ENCODE measurements around the gene PISD.

DNA sequence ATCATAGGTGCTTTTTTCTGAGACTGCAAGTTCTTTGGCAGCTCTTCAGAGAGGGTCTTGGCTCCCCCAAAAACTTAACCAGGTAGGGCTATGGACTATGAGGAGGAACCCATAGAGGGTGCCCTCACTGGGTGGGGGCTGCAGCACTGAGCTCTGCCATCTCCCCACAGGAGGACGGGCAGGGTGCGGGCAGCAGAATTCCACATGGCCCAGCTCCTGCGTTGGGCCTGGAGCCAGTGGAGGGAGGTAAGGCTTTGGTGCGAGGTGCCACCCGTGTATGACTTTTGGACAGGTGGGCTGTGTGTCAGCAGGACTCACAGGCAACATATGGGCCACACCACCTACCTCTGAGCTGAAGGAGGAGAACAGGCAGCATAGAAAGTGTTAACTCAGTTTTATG lies 58.4 kb downstream of the PISD start:
- TF ChIP-seq, protein P1, sequence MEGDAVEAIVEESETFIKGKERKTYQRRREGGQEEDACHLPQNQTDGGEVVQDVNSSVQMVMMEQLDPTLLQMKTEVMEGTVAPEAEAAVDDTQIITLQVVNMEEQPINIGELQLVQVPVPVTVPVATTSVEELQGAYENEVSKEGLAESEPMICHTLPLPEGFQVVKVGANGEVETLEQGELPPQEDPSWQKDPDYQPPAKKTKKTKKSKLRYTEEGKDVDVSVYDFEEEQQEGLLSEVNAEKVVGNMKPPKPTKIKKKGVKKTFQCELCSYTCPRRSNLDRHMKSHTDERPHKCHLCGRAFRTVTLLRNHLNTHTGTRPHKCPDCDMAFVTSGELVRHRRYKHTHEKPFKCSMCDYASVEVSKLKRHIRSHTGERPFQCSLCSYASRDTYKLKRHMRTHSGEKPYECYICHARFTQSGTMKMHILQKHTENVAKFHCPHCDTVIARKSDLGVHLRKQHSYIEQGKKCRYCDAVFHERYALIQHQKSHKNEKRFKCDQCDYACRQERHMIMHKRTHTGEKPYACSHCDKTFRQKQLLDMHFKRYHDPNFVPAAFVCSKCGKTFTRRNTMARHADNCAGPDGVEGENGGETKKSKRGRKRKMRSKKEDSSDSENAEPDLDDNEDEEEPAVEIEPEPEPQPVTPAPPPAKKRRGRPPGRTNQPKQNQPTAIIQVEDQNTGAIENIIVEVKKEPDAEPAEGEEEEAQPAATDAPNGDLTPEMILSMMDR (IDR thresholded peaks at IDR 0.05; ENCODE audit: insufficient read depth, low read length): no peak
- TF ChIP-seq, protein P2, sequence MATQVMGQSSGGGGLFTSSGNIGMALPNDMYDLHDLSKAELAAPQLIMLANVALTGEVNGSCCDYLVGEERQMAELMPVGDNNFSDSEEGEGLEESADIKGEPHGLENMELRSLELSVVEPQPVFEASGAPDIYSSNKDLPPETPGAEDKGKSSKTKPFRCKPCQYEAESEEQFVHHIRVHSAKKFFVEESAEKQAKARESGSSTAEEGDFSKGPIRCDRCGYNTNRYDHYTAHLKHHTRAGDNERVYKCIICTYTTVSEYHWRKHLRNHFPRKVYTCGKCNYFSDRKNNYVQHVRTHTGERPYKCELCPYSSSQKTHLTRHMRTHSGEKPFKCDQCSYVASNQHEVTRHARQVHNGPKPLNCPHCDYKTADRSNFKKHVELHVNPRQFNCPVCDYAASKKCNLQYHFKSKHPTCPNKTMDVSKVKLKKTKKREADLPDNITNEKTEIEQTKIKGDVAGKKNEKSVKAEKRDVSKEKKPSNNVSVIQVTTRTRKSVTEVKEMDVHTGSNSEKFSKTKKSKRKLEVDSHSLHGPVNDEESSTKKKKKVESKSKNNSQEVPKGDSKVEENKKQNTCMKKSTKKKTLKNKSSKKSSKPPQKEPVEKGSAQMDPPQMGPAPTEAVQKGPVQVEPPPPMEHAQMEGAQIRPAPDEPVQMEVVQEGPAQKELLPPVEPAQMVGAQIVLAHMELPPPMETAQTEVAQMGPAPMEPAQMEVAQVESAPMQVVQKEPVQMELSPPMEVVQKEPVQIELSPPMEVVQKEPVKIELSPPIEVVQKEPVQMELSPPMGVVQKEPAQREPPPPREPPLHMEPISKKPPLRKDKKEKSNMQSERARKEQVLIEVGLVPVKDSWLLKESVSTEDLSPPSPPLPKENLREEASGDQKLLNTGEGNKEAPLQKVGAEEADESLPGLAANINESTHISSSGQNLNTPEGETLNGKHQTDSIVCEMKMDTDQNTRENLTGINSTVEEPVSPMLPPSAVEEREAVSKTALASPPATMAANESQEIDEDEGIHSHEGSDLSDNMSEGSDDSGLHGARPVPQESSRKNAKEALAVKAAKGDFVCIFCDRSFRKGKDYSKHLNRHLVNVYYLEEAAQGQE (IDR thresholded peaks at IDR 0.05; ENCODE audit: insufficient replicate concordance, low read depth): no peak
- no peak for TF ChIP-seq GABPA (IDR thresholded peaks at IDR 0.05; ENCODE audit: low read depth)

Data from HL-60 (cell line).